Left renal cortex interstitium (tissue), 4 donors: Measurements from ENCODE around the gene R3HDML. TPM values are rescaled to one million over a fixed set of nuclear protein-coding genes. Genes with fewer than 3 reads are reported as not detected.
A peak's percentile ranks its signal among the peaks of the same experiment; 100 is the strongest.
"Not testable (repeated sequence)": the region's sequence is repeated elsewhere in the genome, so short reads cannot be mapped to it uniquely, and the experiment has no call there.

Experiments used
- DNase-seq, 4 donors: peaks; one replicate each; pipeline ENCODE4 v3.0.0-alpha.2; 2013; ENCODE audit warnings: low read depth in 4 of 4, low spot score in 2 of 4, missing footprints in 1 of 4
- polyA plus RNA-seq, 4 donors: library from polyadenylated mRNA; unstranded; fragments of 120-200 nt; gene quantifications; one replicate each; pipeline ENCODE4 v1.2.1, GENCODE V29; 2013; ENCODE audit not compliant: insufficient read length in 4 of 4

Gene R3HDML
- polyA plus RNA-seq, 4 donors: 0.14 to 0.95 (median 0.42) TPM; not detected in 1

DNA sequence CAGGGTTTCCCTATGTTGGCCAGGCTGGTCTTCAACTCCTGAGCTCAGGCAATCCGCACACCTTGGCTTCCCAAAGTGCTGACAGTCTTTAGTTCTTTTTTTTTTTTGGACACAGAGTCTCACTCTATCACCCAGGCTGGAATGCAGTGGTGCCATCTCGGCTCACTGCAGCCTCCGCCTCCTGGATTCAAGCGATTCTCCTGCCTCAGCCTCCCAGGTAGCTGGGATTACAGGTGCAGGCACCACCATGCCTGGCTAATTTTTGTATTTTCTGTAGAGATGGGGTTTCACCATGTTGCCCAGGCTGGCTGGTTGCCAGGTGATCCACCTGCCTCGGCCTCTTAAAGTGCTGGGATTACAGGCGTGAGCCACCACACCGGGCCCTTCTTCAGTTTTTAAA is 9.1 kb upstream of the R3HDML start:
- DNase-seq: not testable (repeated sequence)

DNA sequence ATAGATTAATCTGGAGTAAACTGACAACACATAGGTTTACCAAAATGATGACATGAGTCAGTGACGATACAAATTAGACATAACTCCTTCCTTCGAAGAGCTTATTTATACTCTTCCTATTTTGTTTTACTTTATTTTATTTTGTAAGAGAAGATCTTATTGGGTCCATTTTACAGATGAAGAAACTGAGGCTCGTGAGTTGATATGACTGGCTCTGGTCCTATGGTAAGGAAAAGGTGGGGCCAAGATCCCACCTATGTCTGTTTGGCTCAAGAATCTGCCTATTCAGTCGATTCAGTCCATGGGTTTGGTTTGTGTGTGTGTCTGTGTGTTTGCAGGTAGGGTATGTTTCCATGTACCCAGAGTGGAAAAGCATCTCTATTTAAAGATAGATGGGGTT is 8.4 kb upstream of the R3HDML start:
- DNase-seq: no peak

DNA sequence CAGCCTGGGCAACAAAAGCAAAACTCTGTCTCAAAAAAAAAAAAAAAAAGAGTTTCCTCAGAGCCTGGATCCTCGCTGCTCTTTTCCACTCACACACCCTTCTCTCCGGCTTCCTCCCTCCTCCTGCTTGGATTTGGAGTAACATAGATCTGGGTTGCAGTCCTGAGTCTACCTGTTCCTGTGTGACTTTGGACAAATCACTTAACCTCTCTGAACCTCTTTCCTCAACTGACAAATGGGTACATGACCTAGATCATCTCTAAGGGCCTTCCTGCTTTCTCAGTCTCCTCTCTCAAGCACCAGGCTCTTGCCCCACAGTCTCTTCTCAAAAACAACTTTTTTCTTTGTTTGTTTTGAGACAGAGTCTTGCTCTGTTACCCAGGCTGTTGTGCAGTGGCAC is 5.6 kb upstream of the R3HDML start:
- no peak for DNase-seq

DNA sequence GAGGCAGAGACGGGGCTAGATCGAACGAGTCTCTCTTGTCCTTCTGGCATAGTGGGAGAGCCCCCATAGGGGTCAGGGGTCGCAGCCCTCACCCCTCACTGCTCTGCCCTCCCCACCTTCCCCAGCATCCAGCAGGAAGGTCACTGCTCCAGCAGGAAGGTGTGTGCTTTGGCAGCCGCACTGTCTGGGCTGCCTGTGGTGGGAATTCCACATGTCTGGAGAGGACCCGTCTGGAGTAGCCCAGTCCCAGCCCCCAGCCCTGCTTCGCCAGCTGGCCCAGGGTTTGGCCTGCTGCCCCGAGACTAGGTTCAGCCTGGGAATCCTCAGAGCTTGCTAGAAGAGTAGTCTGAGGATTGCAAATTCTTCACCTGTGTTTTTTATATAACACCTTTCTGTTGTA is 2.5 kb upstream of the R3HDML start:
- DNase-seq: no peak

DNA sequence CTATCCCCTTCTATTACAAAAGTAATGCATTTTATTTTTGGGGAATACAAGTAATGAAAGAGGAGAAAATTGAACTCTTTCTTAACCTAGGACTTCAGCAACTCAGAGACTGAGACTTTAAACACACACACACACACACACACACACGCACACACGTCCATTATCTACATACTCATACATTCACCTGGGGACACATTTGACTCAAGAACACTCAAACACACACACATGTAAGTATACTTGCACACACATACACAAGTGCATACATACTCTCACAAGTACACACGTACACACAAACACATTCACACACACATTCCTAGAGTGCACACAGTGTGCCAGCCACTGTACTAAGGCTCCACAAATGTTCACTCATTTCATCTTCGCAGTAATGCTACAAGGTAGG is 2.1 kb upstream of the R3HDML start:
- no peak for DNase-seq

DNA sequence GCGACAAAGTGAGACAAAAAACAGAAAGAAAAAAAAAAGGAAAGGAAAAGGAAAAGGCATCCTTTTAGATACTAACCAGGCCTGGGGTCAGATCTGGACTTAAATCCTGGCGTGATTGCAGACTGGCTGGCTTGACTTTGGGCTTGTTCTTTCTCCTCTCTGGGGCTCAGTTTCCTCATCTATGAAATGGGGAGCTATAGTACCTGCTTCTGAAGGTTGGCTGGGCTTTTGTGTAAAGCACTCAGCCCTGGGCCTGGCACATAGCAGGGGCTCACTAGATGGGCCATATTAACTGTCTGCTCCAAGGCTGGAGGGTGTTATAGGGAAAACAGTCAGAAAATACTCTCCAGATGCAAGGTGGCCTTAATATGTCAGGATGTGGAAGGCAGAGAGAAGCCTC is 1.2 kb upstream of the R3HDML start:
- DNase-seq: no peak

DNA sequence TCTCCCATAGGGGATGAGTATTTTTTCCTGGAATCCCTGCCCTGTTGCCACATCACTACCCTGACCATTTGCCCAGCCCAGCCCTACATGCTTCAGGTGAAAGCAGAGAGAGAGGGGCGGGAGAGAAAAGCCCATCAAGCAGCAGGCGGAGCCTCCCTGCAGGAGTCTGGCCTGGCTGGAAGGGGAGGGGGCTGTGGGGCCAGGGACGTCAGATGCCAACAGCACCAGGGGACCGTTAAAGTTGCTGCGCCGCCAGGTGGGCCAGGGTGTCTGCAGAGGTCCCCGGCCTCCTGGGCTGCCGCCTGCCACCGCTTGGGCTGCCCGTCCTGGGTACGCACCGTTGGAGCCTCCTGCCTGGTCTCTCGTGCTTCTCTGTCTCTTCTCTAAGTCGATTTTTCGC is 757 bp upstream of the R3HDML start:
- DNase-seq: no peak

DNA sequence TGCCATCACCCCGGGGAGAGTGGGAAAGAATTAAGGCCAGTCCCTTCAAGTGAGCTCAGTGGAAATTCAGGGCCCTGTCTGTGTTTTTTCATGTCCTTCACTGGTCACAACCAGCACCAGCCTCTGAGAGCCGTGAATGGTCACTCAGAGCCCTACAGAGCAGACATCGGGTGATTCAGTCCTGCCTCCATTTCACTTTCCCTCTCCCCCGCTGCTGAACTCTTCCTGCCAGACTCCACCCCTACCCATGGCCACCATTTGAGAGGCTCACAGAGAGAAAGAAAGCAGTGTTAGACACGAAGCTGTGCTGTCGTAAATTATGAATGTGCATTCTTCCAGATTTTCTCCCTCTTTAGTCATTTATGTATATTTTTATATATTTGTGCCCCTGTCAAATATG is 5.4 kb downstream of the R3HDML start:
- no peak for DNase-seq

DNA sequence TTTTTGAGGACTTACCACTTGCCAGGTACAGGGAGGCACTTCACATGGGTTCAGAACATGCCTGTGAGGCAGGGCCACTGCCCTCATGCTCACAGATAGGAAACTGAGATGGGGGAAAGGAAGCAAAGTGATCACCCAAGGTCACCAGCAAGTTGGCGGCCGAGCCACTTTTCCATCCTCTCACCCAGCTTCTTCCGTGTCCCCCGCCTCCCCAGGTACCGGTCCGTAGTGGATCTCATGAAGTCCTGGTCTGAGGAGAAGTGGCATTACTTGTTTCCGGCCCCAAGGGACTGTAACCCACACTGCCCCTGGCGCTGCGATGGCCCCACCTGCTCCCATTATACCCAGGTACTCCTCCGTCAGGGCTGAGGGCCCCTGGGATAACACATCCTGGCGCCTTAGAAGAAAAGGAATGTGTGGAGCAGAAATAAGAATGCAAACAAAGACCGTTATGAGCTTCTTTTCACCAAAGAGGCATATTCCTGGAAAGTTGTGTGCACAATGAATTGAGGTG is 6.4 kb downstream of the R3HDML start:
- no peak for DNase-seq

DNA sequence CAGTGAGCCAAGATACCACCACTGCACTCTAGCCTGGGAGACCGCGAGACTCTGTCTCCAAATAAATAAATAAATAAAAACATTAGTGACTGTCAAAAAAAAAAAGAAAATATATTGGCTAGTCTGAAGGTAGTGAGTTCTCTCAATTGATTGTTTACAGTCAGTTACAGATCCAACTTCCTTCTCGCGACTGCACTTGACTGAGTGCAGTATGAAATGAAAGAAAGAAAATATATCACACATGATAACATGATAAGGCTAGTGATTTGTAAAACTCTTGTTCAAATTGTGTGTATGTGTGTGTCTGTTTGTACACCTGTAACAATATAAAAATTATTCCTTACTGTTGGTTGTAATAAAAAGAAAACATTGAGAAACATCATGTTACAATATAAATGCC is 7.9 kb downstream of the R3HDML start:
- no peak for DNase-seq

DNA sequence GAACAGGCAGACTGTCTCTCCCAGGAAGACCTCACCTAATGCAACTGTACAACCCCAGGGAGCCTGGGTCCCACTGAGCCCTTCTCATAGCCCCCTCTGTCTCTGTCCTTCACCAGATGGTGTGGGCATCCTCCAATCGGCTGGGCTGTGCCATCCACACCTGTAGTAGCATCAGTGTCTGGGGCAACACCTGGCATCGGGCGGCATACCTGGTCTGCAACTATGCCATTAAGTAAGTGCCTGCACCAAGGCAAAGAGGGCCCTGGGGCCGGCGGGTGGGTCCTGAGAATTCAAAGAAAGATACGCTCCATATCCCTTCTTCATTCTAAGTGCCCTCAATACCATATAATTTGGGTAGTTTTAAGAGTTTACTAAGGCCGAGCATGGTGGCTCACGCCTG is 8.3 kb downstream of the R3HDML start:
- no peak for DNase-seq

DNA sequence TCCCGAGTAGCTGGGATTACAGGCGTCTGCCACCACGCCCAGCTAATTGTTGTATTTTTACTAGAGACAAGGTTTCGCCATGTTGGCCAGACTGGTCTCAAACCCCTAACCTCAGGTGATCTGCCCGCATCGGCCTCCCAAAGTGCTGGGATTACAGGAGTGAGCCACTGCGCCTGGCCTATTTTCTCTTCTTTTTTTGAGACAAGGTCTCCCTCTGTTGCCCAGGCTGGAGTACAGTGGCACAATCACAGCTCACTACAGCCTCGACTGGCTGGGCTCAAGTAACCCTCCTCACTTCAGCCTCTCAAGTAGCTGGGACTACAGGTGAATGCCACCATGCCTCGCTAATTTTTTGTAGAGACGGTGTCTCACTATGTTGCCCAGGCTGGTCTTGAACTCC is 9.1 kb downstream of the R3HDML start:
- DNase-seq: not testable (repeated sequence)

DNA sequence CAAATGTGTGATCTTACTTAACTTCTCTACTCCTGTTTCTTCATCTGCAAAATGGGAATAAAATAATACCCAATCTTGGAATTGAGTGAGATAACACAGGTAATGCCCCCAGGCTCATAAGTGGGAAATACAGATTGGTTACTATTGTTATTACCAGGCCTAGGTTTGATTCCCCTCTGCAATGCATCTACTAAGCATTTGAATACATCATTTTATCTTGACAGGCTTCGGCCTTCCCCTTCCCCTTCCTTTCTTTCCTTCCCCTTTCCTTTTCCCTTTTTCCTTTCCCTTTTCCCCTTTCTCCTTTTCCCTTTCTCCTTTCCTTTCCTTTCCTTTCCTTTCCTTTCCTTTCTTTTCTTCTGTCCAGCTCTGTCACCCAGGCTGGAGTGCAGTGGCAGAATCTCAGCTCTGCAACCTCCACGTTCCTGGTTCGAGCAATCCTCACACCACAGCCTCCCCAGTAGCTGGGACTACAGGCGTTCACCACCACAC is 11.4 kb downstream of the R3HDML start:
- DNase-seq: no peak

DNA sequence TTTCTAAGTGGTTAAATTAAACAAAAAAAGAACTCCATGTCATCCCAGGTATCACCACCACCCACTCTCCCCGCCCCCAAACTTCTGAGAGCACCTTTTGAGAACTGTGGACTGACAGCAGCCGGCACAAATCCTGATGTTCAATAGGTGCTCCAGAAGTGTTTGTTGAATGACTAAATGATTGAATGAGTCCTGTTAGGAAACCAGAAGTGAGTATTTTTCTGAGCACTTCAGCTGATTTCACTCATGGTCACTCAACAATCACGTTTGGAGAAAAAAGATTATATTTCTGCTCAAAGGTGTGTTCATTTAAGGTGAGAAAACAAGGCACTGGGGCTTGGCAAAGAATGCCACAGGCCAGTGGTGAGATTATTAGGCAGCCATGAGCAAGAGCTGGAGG is 12.5 kb downstream of the R3HDML start:
- DNase-seq: no peak

DNA sequence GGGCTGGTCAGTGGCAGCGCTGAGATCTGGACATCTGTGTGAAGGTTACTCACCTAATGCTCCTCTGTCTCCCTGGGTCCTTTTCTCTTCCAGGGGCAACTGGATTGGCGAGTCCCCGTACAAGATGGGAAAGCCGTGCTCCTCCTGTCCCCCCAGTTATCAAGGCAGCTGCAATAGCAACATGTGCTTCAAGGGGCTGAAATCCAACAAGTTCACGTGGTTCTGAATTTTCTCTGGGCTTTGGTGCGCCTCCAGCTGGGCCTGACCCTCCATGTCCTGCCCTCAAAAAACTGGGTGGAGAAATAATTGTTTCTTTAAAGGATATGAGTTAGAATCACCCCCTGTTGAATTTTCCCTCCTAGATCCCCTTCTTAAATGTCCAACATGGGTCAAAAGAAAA is 13.7 kb downstream of the R3HDML start:
- no peak for DNase-seq

DNA sequence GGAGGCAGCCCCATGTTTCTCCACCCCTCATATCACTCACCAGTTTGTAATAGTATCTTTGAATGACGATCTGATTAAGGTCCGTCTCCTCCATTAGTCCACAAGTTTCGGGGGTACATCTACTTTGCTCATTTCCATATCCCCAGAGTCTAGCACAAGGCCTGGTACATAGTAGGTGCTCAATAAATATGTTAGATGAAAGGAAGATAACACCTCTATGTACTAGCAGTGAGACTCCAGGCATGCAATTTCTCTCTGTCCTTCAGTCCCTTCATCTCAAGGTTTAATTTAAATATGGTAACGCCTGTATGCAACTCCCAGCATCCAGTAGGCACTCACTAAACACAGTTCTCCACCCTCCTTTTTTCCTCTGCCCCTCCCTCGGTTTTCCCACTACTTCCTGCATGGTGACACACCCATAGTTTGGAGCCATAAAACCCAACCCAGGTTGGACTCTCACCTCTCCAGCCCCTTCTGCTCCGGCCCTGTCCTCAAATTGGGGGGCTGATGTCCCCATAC is 18.2 kb downstream of the R3HDML start:
- no peak for DNase-seq

DNA sequence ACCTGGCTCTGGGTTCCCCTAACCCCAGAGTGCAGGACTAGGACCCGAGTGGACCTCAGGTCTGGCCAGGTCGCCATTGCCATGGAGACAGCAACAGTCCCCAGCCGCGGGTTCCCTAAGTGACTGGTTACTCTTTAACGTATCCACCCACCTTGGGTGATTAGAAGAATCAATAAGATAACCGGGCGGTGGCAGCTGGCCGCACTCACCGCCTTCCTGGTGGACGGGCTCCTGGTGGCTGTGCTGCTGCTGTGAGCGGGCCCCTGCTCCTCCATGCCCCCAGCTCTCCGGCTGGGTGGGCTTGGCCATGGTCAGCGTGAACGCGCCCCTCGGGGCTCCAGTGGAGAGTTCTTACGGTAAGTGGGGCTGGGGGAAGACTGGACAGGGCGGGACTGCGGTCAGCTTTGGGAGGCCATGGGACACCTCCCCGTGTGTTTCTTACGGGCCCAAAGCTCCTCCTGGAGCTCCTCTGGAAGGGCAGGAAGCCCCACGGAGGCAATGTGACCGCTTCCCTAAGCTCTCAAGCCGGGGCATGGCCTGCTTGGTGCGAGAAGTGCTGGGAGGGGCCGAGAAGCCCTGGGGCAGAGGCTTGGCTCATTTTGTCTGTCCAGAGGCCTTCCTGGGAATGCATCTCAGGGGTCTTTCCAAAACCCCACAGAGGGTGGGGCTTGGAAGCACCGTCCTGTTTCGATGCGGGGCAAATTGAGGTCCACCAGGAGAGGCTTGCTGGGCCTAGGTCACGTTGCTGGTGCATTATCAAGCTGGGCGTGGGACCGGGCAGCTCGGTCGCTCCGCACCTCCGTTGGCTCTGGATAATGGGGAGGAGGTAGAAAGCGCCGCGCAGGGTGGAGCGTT is 18.9 kb downstream of the R3HDML start, which contains the start of gene HNF4A:
Gene HNF4A (plus strand): TSS at position 202 of the 855 bp plus-strand sequence. CDS start 106 bp downstream, at position 308.
- no peak for DNase-seq

DNA sequence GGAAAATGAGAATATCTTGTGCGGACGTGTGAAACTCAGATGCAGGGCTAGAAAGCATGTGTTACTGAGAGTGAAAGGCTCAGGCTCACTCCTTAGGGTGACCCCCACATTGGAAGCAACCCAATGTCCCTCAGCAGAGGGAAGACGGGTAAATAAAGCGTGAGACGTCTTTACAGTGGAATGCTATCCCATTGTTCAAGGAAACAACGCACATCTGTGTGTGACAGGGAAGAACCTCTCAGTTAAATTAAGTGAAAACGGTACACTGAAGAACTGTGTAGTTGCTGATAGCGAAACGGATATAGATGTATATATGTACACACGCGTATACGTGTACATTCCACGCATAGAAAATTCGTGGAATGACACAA is 19.5 kb downstream of the R3HDML start:
- no peak for DNase-seq

DNA sequence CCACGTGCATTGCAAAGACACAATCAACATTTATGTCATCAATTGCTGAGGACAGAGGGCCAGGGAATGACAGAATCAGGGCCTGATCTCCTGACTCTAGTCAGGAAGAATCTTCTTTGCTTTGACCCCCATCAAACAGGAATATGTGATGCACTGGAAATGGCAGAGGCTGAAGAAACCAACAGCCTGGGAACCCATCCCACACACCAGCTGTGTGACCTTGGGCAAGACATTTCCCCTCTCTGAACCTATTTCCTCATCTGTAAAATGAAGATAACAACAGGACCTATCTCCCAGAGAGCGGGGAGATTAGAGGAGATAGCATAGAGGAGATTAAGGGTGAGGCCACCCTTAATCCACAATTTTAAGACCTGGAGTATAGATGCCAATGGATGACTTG is 20.2 kb downstream of the R3HDML start:
- DNase-seq: no peak

DNA sequence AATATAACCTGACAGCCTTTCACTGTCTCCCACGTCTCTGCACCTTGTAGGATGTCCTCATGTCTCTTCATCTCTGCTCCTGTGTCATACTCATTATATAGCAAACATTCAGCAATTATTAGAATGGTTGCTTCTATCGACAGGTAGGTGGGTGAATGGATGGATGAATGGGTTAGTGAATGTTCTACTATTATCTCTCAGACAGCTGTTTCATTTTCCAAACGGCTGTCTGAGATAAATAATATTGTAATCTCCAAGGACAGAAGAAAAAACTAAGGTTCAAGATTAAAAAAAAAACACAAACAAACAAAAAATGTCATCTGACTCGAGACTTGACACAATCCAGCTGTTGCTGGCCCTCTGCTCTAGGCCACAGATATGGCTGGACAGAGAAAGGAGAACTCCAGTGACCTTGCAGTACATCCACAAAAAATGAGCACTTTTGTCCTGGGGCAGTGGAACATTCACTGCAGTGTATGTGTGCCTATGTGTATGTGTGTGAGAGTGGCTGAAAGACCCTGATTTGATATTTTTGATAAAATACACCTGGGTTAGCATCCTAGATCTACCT is 20.8 kb downstream of the R3HDML start:
- peak in 2 of 4 donors; percentile 21 to 36 for DNase-seq

DNA sequence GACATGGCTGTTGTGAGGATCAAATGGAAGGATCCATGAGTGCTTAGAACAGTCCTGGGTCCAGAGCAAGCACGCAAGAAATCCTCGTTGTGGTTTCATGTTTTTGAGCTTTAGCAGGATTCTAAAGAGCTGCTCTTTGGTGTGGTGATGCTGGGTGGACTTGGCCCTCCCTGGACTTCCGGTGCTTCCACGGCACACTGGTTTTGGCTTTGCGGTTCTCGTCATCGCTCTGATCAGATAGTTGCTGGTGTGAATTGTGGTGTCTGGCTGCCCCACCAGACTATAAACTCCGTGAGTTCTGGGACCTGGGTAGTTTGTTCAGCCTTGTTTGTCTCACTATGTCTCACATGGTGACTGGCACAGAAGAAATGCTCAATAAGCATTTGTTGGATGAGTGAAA is 21.9 kb downstream of the R3HDML start:
- DNase-seq: no peak

DNA sequence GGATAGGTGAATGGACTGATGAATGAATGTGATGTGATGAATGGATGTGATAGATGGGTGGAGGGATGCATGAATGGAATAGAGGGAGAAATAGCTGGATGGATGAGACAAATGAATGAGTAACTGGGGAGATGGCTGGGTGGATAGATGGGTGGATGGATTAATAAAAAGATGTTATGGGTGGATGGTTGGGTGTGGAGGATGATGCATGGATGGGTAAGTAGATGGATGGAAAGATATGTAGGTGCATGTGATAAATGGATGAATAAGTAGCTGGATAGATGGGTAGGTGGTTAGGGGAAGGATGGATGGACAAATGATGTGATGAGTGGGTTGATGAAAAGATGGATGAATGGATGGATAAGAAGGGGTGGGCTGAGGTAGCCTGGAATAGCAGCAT is 23.4 kb downstream of the R3HDML start:
- no peak for DNase-seq
